Middle frontal gyrus (tissue), 1 donor: ENCODE data around the gene GTF2H4.
A peak's percentile ranks its signal among the peaks of the same experiment; 100 is the strongest.

Experiments used
- DNase-seq: peaks from one replicate; pipeline ENCODE4 v3.0.0-alpha.2; 2015; ENCODE audit warnings: low spot score; ENCODE audit errors: extremely low spot score

Gene GTF2H4

GRCh38 chr6:30954631-30955366, 46.8 kb downstream of the GTF2H4 start:
- DNase-seq = no peak

- DNase-seq = peak; percentile 24
These were observed 47.5 kb downstream of the GTF2H4 start for GRCh38 chr6:30955367-30956042.

- DNase-seq = no peak
These were observed 49.7 kb downstream of the GTF2H4 start for GRCh38 chr6:30957716-30958115.

GRCh38 chr6:30960907-30961673, 53.1 kb downstream of the GTF2H4 start:
- DNase-seq = no peak

- no peak for DNase-seq
These were observed 54.7 kb downstream of the GTF2H4 start for GRCh38 chr6:30962716-30963115.

GRCh38 chr6:30963641-30964040, 55.6 kb downstream of the GTF2H4 start:
- no peak for DNase-seq
